NT2/D1 (cell line): Measurements from ENCODE around the gene PIR.

Experiments used
- DNase-seq: peaks from one replicate; pipeline ENCODE4 v3.0.0-alpha.2; 2011; ENCODE audit warnings: low read depth, low spot score
- H3K27me3 ChIP-seq: 2 replicates; pipeline ENCODE4 v1.6.0; 2011; ENCODE audit warnings: mild to moderate bottlenecking; ENCODE audit not compliant: insufficient read length, insufficient read depth
- H3K36me3 ChIP-seq: 2 replicates; pipeline ENCODE4 v1.6.1; 2011; ENCODE audit warnings: mild to moderate bottlenecking, low read length, mixed read lengths; ENCODE audit not compliant: insufficient read depth, insufficient read length
- H3K4me1 ChIP-seq: 2 replicates; pipeline ENCODE4 v1.5.1; 2011; ENCODE audit not compliant: insufficient read depth, insufficient read length
- H3K4me3 ChIP-seq: 2 replicates; pipeline ENCODE4 v1.5.1; 2011; ENCODE audit warnings: low read depth; ENCODE audit not compliant: insufficient read length
- H3K9ac ChIP-seq: 2 replicates; pipeline ENCODE4 v1.6.0; 2011; ENCODE audit warnings: low read depth; ENCODE audit not compliant: insufficient read length
- H3K9me3 ChIP-seq: 2 replicates; pipeline ENCODE4 v1.5.1; 2011; ENCODE audit warnings: mild to moderate bottlenecking, low read length; ENCODE audit not compliant: insufficient read depth
- SUZ12 ChIP-seq: IDR thresholded peaks from 2 replicates; pipeline ENCODE4 v1.6.1; 2011; ENCODE audit not compliant: insufficient read length, insufficient read depth; ENCODE audit errors: extremely low read depth
- YY1 ChIP-seq: IDR thresholded peaks from 2 replicates; pipeline ENCODE4 v1.6.1; 2011; ENCODE audit not compliant: insufficient read length, insufficient read depth
- ZNF274 ChIP-seq: IDR thresholded peaks from 2 replicates; pipeline ENCODE4 v1.6.1; 2011; ENCODE audit warnings: mild to moderate bottlenecking, low read depth, low read length

The PIR gene

GRCh38 chrX:15373976-15374375, 119.2 kb downstream of the PIR start:
- Histone ChIP-seq H3K9me3 (no peaks in the 10 kb centered on the region), H3K9ac (no peak overlapping the region), H3K4me1 (peaks cover 3% of the 10 kb centered on the region), H3K4me3 (no peak overlapping the region), H3K36me3 (no peaks in the 10 kb centered on the region), H3K27me3 (no peaks in the 10 kb centered on the region)
- TF ChIP-seq ZNF274 (no peak), YY1 (no peak), SUZ12 (no peak)
- no peak for DNase-seq

- no peaks in the 10 kb centered on the region for H3K9me3 ChIP-seq
- H3K36me3 ChIP-seq, result no peaks in the 10 kb centered on the region
- TF ChIP-seq YY1, result no peak
- no peak for TF ChIP-seq SUZ12
- TF ChIP-seq ZNF274, result no peak
- no peak overlapping the region for H3K4me3 ChIP-seq
- DNase-seq, result no peak
- H3K27me3 ChIP-seq, result no peaks in the 10 kb centered on the region
- H3K9ac ChIP-seq, result no peak overlapping the region
- no peaks in the 10 kb centered on the region for H3K4me1 ChIP-seq
These were observed 126.4 kb downstream of the PIR start for GRCh38 chrX:15366506-15367352.

GRCh38 chrX:15359701-15360100, 133.4 kb downstream of the PIR start:
- no peak for TF ChIP-seq SUZ12
- TF ChIP-seq YY1, result no peak
- no peak for TF ChIP-seq ZNF274
- Histone ChIP-seq H3K27me3 (no peaks in the 10 kb centered on the region), H3K4me1 (no peaks in the 10 kb centered on the region), H3K36me3 (no peaks in the 10 kb centered on the region), H3K9ac (no peak overlapping the region), H3K4me3 (no peak overlapping the region), H3K9me3 (no peaks in the 10 kb centered on the region; the same call in 1 of the 2 replicates)
- no peak for DNase-seq

- Histone ChIP-seq H3K9me3 (no peaks in the 10 kb centered on the region; the same call in 1 of the 2 replicates), H3K4me3 (no peak overlapping the region), H3K36me3 (no peaks in the 10 kb centered on the region), H3K9ac (no peak overlapping the region), H3K27me3 (no peaks in the 10 kb centered on the region), H3K4me1 (no peaks in the 10 kb centered on the region)
- no peak for DNase-seq
- no peak for TF ChIP-seq YY1
- TF ChIP-seq ZNF274, result no peak
- TF ChIP-seq SUZ12, result no peak
These were observed 134.6 kb downstream of the PIR start for GRCh38 chrX:15358533-15358932.

GRCh38 chrX:15356444-15356843, 136.7 kb downstream of the PIR start:
- Histone ChIP-seq H3K27me3 (no peaks in the 10 kb centered on the region), H3K9ac (no peak overlapping the region), H3K4me3 (no peak overlapping the region), H3K36me3 (no peaks in the 10 kb centered on the region), H3K4me1 (no peaks in the 10 kb centered on the region), H3K9me3 (no peaks in the 10 kb centered on the region; the same call in 1 of the 2 replicates)
- TF ChIP-seq YY1, result no peak
- TF ChIP-seq SUZ12, result no peak
- TF ChIP-seq ZNF274, result no peak
- DNase-seq, result no peak

GRCh38 chrX:15350329-15350996, 142.7 kb downstream of the PIR start:
- TF ChIP-seq ZNF274 (no peak), SUZ12 (no peak), YY1 (no peak)
- no peak for DNase-seq
- Histone ChIP-seq H3K4me1 (peaks cover 2% of the 10 kb centered on the region), H3K4me3 (no peak overlapping the region), H3K36me3 (no peaks in the 10 kb centered on the region), H3K9ac (no peak overlapping the region), H3K27me3 (peaks cover 13% of the 10 kb centered on the region), H3K9me3 (no peaks in the 10 kb centered on the region)

- peak; percentile 46 for DNase-seq
- TF ChIP-seq YY1 (no peak), SUZ12 (no peak), ZNF274 (no peak)
- Histone ChIP-seq H3K27me3 (peaks cover 16% of the 10 kb centered on the region), H3K36me3 (no peaks in the 10 kb centered on the region), H3K9me3 (no peaks in the 10 kb centered on the region), H3K4me3 (no peak overlapping the region), H3K9ac (no peak overlapping the region), H3K4me1 (peaks cover 2% of the 10 kb centered on the region)
These were observed 144.1 kb downstream of the PIR start for GRCh38 chrX:15349046-15349445.
